SK-N-SH (cell line): Measurements from ENCODE around the gene APOOL. TPM values are rescaled to one million over a fixed set of nuclear protein-coding genes. Genes with fewer than 3 reads are reported as not detected.
A peak's percentile ranks its signal among the peaks of the same experiment; 100 is the strongest.

Experiments used
- CTCF ChIA-PET: fragments of 300-600, 350-600 bp; formaldehyde crosslinking; extraction: SDS; loops from one replicate; lab custom pipeline; 2021; lab: Yijun Ruan, JAX
- POLR2A ChIA-PET: fragments of 350-600 bp; sonication (Branson Sonifier 250); formaldehyde crosslinking; extraction: SDS; loops from one replicate; lab custom pipeline; 2020; ENCODE audit warnings: antibody characterized with exemption, inconsistent platforms; lab: Yijun Ruan, JAX
- DNase-seq: peaks from one replicate; pipeline ENCODE4 v3.0.0; 2012
- H2AFZ ChIP-seq: fragments of 200-600 bp; sonication (generic); 2 replicates; pipeline ENCODE4 v1.8.1; 2016; ENCODE audit warnings: antibody characterized with exemption, mild to moderate bottlenecking, low read depth
- H3F3A ChIP-seq: fragments of 200-600 bp; sonication (generic); replicated peaks from 2 replicates; pipeline ENCODE3; 2016; ENCODE audit warnings: antibody characterized with exemption, mild to moderate bottlenecking; ENCODE audit not compliant: insufficient read depth
- H3K27ac ChIP-seq, 2 experiments: fragments of 200-500 bp in 1 of 2; fragments of 200-600 bp in 1 of 2; sonication (Bioruptor generic) in 1 of 2; sonication (generic), shearing (Covaris generic) in 1 of 2; 2 replicates each; pipeline versions ENCODE4 v1.5.1 to v1.6.1; 2014 to 2016; ENCODE audit warnings: low read depth in 2 of 2, inconsistent platforms in 1 of 2, low read length in 1 of 2, mild to moderate bottlenecking in 1 of 2, mixed read lengths in 1 of 2
- H3K27me3 ChIP-seq: fragments of 200-600 bp; sonication (generic), shearing (Covaris generic); 2 replicates; pipeline ENCODE4 v1.6.1; 2016; ENCODE audit warnings: mixed run types; ENCODE audit not compliant: insufficient read depth
- H3K36me3 ChIP-seq, 2 experiments: fragments of 200-500 bp in 1 of 2; fragments of 200-600 bp in 1 of 2; sonication (Bioruptor generic) in 1 of 2; sonication (generic) in 1 of 2; replicated peaks in 1 of 2; 2 replicates each; pipeline versions ENCODE3 to v1.5.1; 2014 to 2016; ENCODE audit warnings: low read length in 1 of 2, mild to moderate bottlenecking in 1 of 2; ENCODE audit not compliant: insufficient read depth in 2 of 2, control insufficient read depth in 1 of 2
- H3K4me1 ChIP-seq, 2 experiments: fragments of 200-500 bp in 1 of 2; fragments of 200-600 bp in 1 of 2; sonication (Bioruptor generic) in 1 of 2; sonication (generic), shearing (Covaris generic) in 1 of 2; 2 replicates each; pipeline versions ENCODE4 v1.5.1 to v1.6.1; 2014 to 2016; ENCODE audit warnings: low read depth in 1 of 2, low read length in 1 of 2, mixed run types in 1 of 2; ENCODE audit not compliant: insufficient read depth in 2 of 2, control insufficient read depth in 1 of 2
- H3K4me2 ChIP-seq: fragments of 200-600 bp; sonication (generic), shearing (Covaris generic); 2 replicates; pipeline ENCODE4 v1.6.1; 2017; ENCODE audit warnings: mixed run types
- H3K4me3 ChIP-seq, 2 experiments: fragments of 200-500 bp in 1 of 2; fragments of 200-600 bp in 1 of 2; sonication (Bioruptor generic) in 1 of 2; sonication (generic), shearing (Covaris generic) in 1 of 2; 2 replicates each; pipeline versions ENCODE4 v1.5.1 to v1.8.1; 2014 to 2016; ENCODE audit warnings: low read depth in 2 of 2, inconsistent platforms in 1 of 2, low read length in 1 of 2, mild to moderate bottlenecking in 1 of 2, mixed read lengths in 1 of 2, moderate library complexity in 1 of 2
- H3K79me2 ChIP-seq: fragments of 200-600 bp; sonication (generic); 2 replicates; pipeline ENCODE4 v1.8.1; 2017; ENCODE audit warnings: mild to moderate bottlenecking; ENCODE audit not compliant: insufficient read depth
- H3K9ac ChIP-seq: fragments of 200-600 bp; sonication (generic); 2 replicates; pipeline ENCODE4 v1.6.1; 2017; ENCODE audit warnings: mixed run types
- H3K9me2 ChIP-seq: fragments of 200-600 bp; sonication (generic); 2 replicates; pipeline ENCODE4 v1.6.1; 2017; ENCODE audit warnings: mixed run types
- H3K9me3 ChIP-seq: fragments of 200-600 bp; sonication (generic); 2 replicates; pipeline ENCODE4 v1.6.1; 2017; ENCODE audit warnings: mixed run types, mild to moderate bottlenecking, moderate library complexity
- H4K20me1 ChIP-seq: fragments of 200-600 bp; sonication (generic); 2 replicates; pipeline ENCODE4 v1.6.1; 2017; ENCODE audit warnings: mild to moderate bottlenecking, mixed run types; ENCODE audit not compliant: insufficient read depth
- CHD2 ChIP-seq: fragments of 150-350 bp; IDR thresholded peaks from 2 replicates; pipeline ENCODE4 v1.6.1; 2018; ENCODE audit warnings: low read length; ENCODE audit not compliant: partially characterized antibody
- CTCF ChIP-seq: fragments of 200-600 bp; sonication (generic); IDR thresholded peaks from 2 replicates; pipeline ENCODE4 v1.6.1; 2017; ENCODE audit warnings: antibody characterized with exemption, mild to moderate bottlenecking, moderate library complexity
- MAX ChIP-seq: IDR thresholded peaks from 2 replicates; pipeline ENCODE4 v1.4.0; 2012; ENCODE audit warnings: low read depth
- PBX3 ChIP-seq: IDR thresholded peaks from 2 replicates; pipeline ENCODE4; 2012
- RAD21 ChIP-seq: IDR thresholded peaks from 2 replicates; pipeline ENCODE4 v1.6.1; 2012; ENCODE audit warnings: mild to moderate bottlenecking, low read length
- RXRA ChIP-seq: IDR thresholded peaks from 2 replicates; pipeline ENCODE4 v1.4.0; 2012; ENCODE audit warnings: low read depth, mild to moderate bottlenecking, borderline replicate concordance
- SIN3A ChIP-seq: IDR thresholded peaks from 2 replicates; pipeline ENCODE4 v1.6.1; 2012; ENCODE audit warnings: low read depth, mild to moderate bottlenecking, low read length, moderate library complexity, borderline replicate concordance
- SMC3 ChIP-seq: IDR thresholded peaks from 2 replicates; pipeline ENCODE4 v1.6.1; 2012; ENCODE audit warnings: low read depth, low read length, improper control_type of control experiment
- TEAD4 ChIP-seq: IDR thresholded peaks from 2 replicates; pipeline ENCODE4 v1.4.0; 2012; ENCODE audit warnings: mild to moderate bottlenecking, borderline replicate concordance; ENCODE audit not compliant: insufficient read depth
- USF2 ChIP-seq: fragments of 150-350 bp; IDR thresholded peaks from 2 replicates; pipeline ENCODE4 v1.6.1; 2017; ENCODE audit warnings: antibody characterized with exemption, low read length, low read depth, borderline replicate concordance
- WGBS: methylation state at CpG from one replicate; pipeline ENCODE4 v1.1.6; 2017; ENCODE audit warnings: low lambda C conversion rate; 5-methylcytosine and 5-hydroxymethylcytosine counted together
- polyA plus RNA-seq, 3 experiments: library from polyadenylated mRNA; depleted of rRNA; stranded (reverse); fragments of >200 nt; gene quantifications; 2 replicates each; pipeline ENCODE4 v1.2.3, GENCODE V29; 2012

Gene APOOL
- polyA plus RNA-seq, 1 of the 3 experiments (the other 2 are of a cell fraction), result 2.4 TPM

DNA sequence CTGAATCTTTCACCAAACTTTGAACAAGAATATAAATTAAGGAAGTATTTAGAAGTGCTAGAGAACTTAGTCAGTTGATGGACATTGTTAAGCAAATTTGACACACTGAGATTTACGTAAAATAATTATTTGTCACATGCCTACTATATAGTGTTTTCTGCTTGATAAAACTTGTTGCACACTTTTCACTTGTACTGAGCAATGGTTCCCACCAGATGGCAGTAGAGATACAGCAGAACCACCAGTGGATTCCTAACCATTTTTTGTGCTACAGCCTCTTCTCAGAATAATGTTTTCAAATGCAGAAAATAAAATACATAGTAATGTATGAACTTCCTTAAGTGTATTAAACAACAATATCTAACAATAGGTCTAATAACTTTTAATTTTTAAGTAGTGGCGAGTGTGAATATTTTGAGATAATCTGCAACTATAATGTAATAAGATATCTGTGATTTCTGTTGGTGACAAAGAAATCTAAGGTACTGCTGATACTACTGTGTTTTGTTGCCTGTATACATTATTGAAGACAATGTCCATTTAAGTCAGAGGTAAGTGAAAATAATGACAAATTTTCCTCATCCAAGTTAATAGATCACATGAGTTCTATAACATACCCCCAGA, 81.2 kb downstream of the APOOL start:
- no peaks in the 10 kb centered on the region for H3K79me2 ChIP-seq
- H3K9ac ChIP-seq, result no peak overlapping the region
- no peaks in the 10 kb centered on the region for H3K9me2 ChIP-seq
- peaks cover 2% of the 10 kb centered on the region for H3F3A ChIP-seq
- H4K20me1 ChIP-seq, result no peaks in the 10 kb centered on the region
- no peak for TF ChIP-seq MAX
- peak; percentile 95 for TF ChIP-seq CTCF
- no peak for TF ChIP-seq TEAD4
- TF ChIP-seq SMC3, result peak; percentile 51
- TF ChIP-seq RAD21, result peak; percentile 67
- no peaks in the 10 kb centered on the region for H3K4me1 ChIP-seq
- H3K27me3 ChIP-seq, result no peaks in the 10 kb centered on the region
- H3K9me3 ChIP-seq, result no peaks in the 10 kb centered on the region
- ChIA-PET CTCF (interaction anchor here (0.6 to 2.3 kb wide), 14 partner anchors 10 to 392 kb away, joined by 3 to 21 read pairs (median 4); no protein-coding TSS in a partner anchor), POLR2A (no interaction called here)
- DNase-seq, result peak; percentile 50
- H3K4me3 ChIP-seq, result no peak overlapping the region
- no peak overlapping the region for H3K27ac ChIP-seq
- no peak overlapping the region for H3K4me2 ChIP-seq
- WGBS, result 41% methylated on average over 2 of the region's 2 CpGs
- no peak overlapping the region for H2AFZ ChIP-seq
- peaks cover 8 to 16% of the 10 kb centered on the region in 2 experiments for H3K36me3 ChIP-seq

DNA sequence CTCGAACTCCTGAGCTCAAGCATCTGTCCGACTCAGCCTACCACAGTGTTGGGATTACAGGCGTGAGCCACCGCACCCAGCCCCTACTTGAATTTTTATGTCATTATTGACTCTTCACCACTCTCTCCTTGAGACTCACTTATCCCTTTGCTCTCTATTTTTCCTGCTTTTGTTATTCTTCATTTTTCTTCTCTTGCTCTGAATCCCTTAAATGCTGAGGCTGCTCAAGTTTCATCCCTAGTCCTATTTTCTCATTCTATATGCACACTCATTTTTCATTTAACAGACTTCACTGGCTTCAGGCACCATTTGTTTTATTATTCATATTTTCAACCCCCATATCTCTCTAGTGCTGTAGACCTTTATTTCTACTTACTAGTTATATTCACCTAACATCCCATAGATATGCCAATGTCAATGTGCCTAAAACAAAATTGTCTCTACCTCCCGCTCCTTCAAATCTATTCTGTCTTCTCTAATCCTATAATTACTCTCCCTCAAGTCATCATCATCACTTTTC, 85.7 kb downstream of the APOOL start:
- Histone ChIP-seq H3K4me2 (no peak overlapping the region), H3K4me3 (no peak overlapping the region), H3K27ac (no peak overlapping the region), H3F3A (peaks cover 2% of the 10 kb centered on the region), H3K79me2 (no peaks in the 10 kb centered on the region), H2AFZ (no peak overlapping the region), H3K9me3 (no peaks in the 10 kb centered on the region), H4K20me1 (no peaks in the 10 kb centered on the region), H3K9me2 (no peaks in the 10 kb centered on the region), H3K36me3 (peaks cover 6 to 19% of the 10 kb centered on the region in 2 experiments), H3K9ac (no peak overlapping the region), H3K4me1 (no peaks in the 10 kb centered on the region), H3K27me3 (no peaks in the 10 kb centered on the region)
- CTCF ChIA-PET, result no interaction called here
- 91% methylated on average over 5 of the region's 5 CpGs for WGBS
- no peak for TF ChIP-seq USF2
- TF ChIP-seq RXRA, result no peak
- TF ChIP-seq SIN3A, result no peak
- TF ChIP-seq PBX3, result no peak
- TF ChIP-seq CHD2, result no peak
- no peak for DNase-seq
- POLR2A ChIA-PET, result no interaction called here
